DOHH2 (cell line): ENCODE data around the gene THSD7A.

ENCODE experiments used
- H3F3A ChIP-seq: fragments of 200-600 bp; sonication (generic), shearing (Covaris generic); 2 replicates; pipeline ENCODE4 v1.6.0; 2016; ENCODE audit warnings: antibody characterized with exemption, mild to moderate bottlenecking; ENCODE audit not compliant: control insufficient read depth, insufficient read depth
- H3K27ac ChIP-seq: fragments of 200-600 bp; sonication (generic); 2 replicates; pipeline ENCODE4 v1.5.1; 2014; ENCODE audit warnings: low read depth, mild to moderate bottlenecking, low read length, moderate library complexity
- H3K27me3 ChIP-seq: fragments of 200-600 bp; sonication (generic); 2 replicates; pipeline ENCODE4 v1.6.1; 2014; ENCODE audit warnings: mild to moderate bottlenecking, low read length, mixed read lengths; ENCODE audit not compliant: control insufficient read depth
- H3K36me3 ChIP-seq: fragments of 200-600 bp; sonication (generic); 2 replicates; pipeline ENCODE4 v1.6.1; 2014; ENCODE audit warnings: mild to moderate bottlenecking, low read length, moderate library complexity, mixed read lengths; ENCODE audit not compliant: control insufficient read depth
- H3K4me1 ChIP-seq: fragments of 200-600 bp; sonication (generic); 2 replicates; pipeline ENCODE4 v1.6.1; 2014; ENCODE audit warnings: mild to moderate bottlenecking, low read length, mixed read lengths; ENCODE audit not compliant: control insufficient read depth
- H3K4me2 ChIP-seq: fragments of 200-600 bp; sonication (generic); 2 replicates; pipeline ENCODE4 v1.6.0; 2014; ENCODE audit warnings: mild to moderate bottlenecking, low read length, moderate library complexity
- H3K4me3 ChIP-seq: fragments of 200-600 bp; sonication (generic); 2 replicates; pipeline ENCODE4 v1.5.1; 2014; ENCODE audit warnings: mild to moderate bottlenecking, low read length, mixed read lengths
- H3K79me2 ChIP-seq: fragments of 200-600 bp; sonication (generic); 2 replicates; pipeline ENCODE4 v1.6.1; 2014; ENCODE audit warnings: mild to moderate bottlenecking, low read length, mixed read lengths; ENCODE audit not compliant: control insufficient read depth
- H3K9me2 ChIP-seq: fragments of 200-600 bp; sonication (generic); replicated peaks from 2 replicates; pipeline ENCODE4 v1.6.1; 2014; ENCODE audit warnings: mild to moderate bottlenecking, low read length, mixed read lengths; ENCODE audit not compliant: control insufficient read depth
- H3K9me3 ChIP-seq: fragments of 200-600 bp; sonication (generic); 2 replicates; pipeline ENCODE4 v1.6.1; 2014; ENCODE audit warnings: antibody characterized with exemption, low read length, mixed read lengths; ENCODE audit not compliant: control insufficient read depth, insufficient read depth
- H4K20me1 ChIP-seq: fragments of 200-600 bp; sonication (generic); 2 replicates; pipeline ENCODE4 v1.6.0; 2014; ENCODE audit warnings: low read depth, mild to moderate bottlenecking, antibody characterized with exemption, low read length, moderate library complexity; ENCODE audit not compliant: control insufficient read depth, insufficient read depth
- EZH2phosphoT487 ChIP-seq: fragments of 200-600 bp; sonication (generic); IDR thresholded peaks from 2 replicates; pipeline ENCODE4 v1.6.1; 2017; ENCODE audit warnings: borderline replicate concordance, mild to moderate bottlenecking, antibody characterized with exemption, low read length, moderate library complexity, mixed read lengths
- TF ChIP-seq, protein P1 (sequence below): fragments of 200-600 bp; sonication (generic); IDR thresholded peaks from one replicate; pipeline ENCODE4 v1.5.1; 2014; ENCODE audit warnings: antibody characterized with exemption, mild to moderate bottlenecking, low read depth, low read length; ENCODE audit not compliant: poor library complexity, severe bottlenecking

THSD7A gene

DNA sequence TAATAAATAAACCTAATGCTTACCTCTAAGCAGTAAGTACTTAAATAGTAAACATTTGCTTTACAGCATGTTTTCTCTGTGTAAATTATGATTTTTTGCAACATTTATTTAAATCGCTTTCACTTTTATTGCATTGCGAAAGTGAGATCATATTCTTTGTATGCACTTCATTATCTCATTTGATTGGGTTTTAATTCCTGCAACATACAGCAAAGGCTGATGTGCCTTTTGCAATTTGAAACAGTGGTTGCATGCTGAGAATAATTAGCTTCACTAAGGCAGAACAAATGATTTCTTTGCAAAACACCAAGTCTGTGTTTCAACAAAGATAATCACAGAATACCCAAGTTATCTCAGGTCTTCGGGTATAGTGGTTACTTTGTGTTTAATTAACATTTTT lies 16.3 kb upstream of the THSD7A start:
- H3F3A ChIP-seq, result no peaks in the 10 kb centered on the region
- TF ChIP-seq, protein P1, sequence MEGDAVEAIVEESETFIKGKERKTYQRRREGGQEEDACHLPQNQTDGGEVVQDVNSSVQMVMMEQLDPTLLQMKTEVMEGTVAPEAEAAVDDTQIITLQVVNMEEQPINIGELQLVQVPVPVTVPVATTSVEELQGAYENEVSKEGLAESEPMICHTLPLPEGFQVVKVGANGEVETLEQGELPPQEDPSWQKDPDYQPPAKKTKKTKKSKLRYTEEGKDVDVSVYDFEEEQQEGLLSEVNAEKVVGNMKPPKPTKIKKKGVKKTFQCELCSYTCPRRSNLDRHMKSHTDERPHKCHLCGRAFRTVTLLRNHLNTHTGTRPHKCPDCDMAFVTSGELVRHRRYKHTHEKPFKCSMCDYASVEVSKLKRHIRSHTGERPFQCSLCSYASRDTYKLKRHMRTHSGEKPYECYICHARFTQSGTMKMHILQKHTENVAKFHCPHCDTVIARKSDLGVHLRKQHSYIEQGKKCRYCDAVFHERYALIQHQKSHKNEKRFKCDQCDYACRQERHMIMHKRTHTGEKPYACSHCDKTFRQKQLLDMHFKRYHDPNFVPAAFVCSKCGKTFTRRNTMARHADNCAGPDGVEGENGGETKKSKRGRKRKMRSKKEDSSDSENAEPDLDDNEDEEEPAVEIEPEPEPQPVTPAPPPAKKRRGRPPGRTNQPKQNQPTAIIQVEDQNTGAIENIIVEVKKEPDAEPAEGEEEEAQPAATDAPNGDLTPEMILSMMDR, result no peak
- TF ChIP-seq EZH2phosphoT487, result no peak
- no peaks in the 10 kb centered on the region for H3K36me3 ChIP-seq
- H3K9me2 ChIP-seq, result no peaks in the 10 kb centered on the region
- H3K4me2 ChIP-seq, result no peak overlapping the region
- no peak overlapping the region for H3K27ac ChIP-seq
- H3K79me2 ChIP-seq, result no peaks in the 10 kb centered on the region
- peaks cover 3% of the 10 kb centered on the region for H3K4me1 ChIP-seq
- H3K9me3 ChIP-seq, result no peaks in the 10 kb centered on the region
- no peaks in the 10 kb centered on the region for H3K27me3 ChIP-seq
- no peaks in the 10 kb centered on the region for H4K20me1 ChIP-seq
- H3K4me3 ChIP-seq, result no peak overlapping the region

GRCh38 chr7:11847336-11847735 lies 15.3 kb upstream of the THSD7A start:
- TF ChIP-seq EZH2phosphoT487, result no peak
- TF ChIP-seq, protein P1, result no peak
- H3K4me3 ChIP-seq, result no peak overlapping the region
- no peaks in the 10 kb centered on the region for H3K9me2 ChIP-seq
- H3K27me3 ChIP-seq, result no peaks in the 10 kb centered on the region
- H3K4me1 ChIP-seq, result peaks cover 4% of the 10 kb centered on the region
- no peaks in the 10 kb centered on the region for H3K79me2 ChIP-seq
- H3K4me2 ChIP-seq, result no peak overlapping the region
- H4K20me1 ChIP-seq, result no peaks in the 10 kb centered on the region
- H3K27ac ChIP-seq, result no peak overlapping the region
- H3K36me3 ChIP-seq, result no peaks in the 10 kb centered on the region
- no peaks in the 10 kb centered on the region for H3K9me3 ChIP-seq
- H3F3A ChIP-seq, result no peaks in the 10 kb centered on the region

DNA sequence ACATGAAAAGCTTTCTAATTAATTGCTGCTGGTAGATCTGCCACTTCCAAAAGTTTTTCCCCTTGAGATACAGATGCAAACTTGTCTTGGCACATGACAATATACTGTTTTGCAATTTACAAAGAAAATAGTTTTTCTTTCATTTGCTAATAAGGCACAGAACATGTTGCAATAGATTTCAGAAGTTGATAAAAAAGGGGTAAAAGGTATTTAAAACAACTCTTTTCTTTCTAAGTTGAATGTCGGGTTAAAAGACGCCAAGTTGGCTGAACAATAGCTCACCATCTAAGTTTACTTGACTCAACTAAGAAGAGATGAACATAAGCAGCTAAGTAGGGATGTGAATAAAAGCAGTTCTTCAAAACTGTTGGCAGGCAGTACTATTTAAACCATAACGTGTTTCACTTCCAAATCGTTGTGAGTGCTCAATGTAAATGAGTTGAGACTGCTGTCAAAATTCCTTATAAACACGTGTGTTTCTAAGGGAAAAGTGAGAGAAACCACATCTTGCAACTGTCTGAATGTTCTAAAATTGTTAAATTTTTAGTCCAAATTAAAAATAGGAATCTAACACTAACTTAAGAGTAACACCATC lies 14.5 kb upstream of the THSD7A start:
- no peaks in the 10 kb centered on the region for H3K9me3 ChIP-seq
- no peaks in the 10 kb centered on the region for H3K27me3 ChIP-seq
- no peak overlapping the region for H3K27ac ChIP-seq
- TF ChIP-seq, protein P1, result no peak
- TF ChIP-seq EZH2phosphoT487, result no peak
- H4K20me1 ChIP-seq, result no peaks in the 10 kb centered on the region
- H3K4me1 ChIP-seq, result peaks cover 4% of the 10 kb centered on the region
- H3K4me2 ChIP-seq, result no peak overlapping the region
- no peak overlapping the region for H3K4me3 ChIP-seq
- H3K9me2 ChIP-seq, result no peaks in the 10 kb centered on the region
- no peaks in the 10 kb centered on the region for H3K36me3 ChIP-seq
- H3K79me2 ChIP-seq, result no peaks in the 10 kb centered on the region
- H3F3A ChIP-seq, result no peaks in the 10 kb centered on the region
